Glomerular endothelial cell (primary cell): Measurements from ENCODE around the gene GRM1. TPM values are rescaled to one million over a fixed set of nuclear protein-coding genes. Genes with fewer than 3 reads are reported as not detected.

Experiments used
- DNase-seq: peaks from one replicate; pipeline ENCODE4 v3.0.0-alpha.2; 2011; ENCODE audit warnings: low read depth, low spot score; ENCODE audit errors: extremely low read depth
- total RNA-seq: library from RNA; depleted of rRNA; stranded (reverse); fragments of >200 nt; gene quantifications from 2 replicates; pipeline ENCODE4 v1.2.3, GENCODE V29; 2015

The GRM1 gene
- total RNA-seq, 1 donor from 2014 or later, result 0.06 TPM

DNA sequence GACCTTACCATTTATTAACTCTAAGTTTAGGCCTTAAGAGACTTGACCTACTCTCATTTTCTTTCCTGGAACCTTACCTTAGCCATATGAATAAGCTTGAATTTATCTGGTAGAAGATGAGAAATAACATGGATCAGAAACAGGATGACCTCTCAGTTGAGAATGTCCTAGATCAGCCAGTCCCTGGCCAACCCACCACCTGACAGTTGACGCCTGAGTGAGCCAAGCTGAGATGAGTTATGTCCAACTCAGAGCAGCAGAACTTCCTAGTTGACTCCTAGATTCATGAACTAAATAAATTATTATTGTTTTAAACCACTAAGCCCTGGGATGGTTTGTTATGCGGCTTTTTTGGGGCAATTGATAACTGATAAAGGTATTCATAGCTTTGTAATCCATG, 281.8 kb downstream of the GRM1 start:
- no peak for DNase-seq

DNA sequence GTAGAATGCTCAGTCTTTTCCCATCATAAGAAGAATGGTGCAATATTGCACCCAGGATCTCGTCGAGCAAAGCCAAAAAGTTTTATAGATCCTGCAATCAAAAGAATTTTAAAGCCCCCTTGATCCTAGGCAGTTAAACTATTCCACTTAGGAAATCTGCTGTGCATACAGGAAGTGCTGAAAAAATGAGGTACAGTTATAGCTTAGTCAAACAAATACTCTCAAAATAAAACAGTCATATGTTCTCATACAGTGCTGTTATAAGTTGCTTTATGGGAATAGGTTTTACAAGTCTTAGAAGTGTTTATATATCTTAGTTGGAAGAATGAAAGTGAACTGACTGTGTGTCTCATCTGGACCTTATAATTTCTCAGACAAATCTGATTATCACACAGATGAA, 282.2 kb downstream of the GRM1 start:
- no peak for DNase-seq

DNA sequence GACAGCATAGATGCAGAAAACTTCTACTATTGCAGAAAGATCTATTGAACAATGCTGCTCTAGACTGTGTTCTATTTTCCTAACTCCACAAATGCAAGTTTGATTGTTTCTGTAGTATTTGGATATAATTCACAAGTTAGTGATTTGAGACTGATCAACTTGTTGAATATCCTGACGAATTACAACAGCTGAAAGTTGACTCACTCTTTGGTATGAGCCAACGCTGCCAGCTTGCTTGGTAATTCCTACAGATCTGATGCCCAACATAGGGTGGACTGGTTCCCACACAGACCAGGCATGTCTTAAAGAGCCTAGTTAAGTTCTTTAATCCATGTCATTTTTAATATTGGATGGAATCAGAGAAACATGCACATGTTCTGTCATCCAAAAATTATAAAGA, 283.7 kb downstream of the GRM1 start:
- DNase-seq, result no peak

DNA sequence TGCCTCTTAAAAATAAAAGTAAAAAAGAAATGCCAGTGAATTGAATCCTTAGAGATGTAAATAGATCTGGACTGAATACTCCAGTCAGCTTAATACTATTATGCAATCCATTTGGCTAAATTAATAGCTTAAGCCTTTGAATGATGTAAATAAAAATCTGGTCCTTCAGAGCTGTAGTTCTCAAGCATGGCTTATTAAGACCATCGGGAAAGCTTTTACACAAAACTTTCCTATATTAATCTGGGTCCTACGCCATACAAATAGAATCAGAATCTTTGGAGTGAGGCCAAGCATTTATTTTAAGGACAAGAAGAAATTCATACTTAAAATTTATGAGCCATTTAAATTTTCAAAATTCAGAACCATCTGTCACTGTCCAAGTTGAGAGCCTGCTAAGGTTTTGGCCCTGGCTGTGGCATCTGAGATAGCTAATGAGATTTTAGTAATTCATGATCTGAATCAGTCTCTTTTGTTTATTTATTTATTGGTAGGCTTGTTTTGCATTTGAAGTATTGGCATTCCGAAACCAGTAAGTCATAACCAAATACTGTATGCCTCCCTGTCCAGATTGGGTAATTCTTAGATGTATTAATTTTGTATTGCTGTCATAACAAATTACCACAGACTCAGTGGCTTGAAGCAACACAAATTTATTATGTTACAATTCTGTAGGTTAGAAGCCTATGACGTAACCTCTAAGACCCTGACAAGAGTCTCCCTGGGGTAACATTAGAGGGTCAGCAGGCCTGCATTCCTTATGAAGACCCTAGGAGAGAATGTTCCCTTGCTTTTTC, 286.7 kb downstream of the GRM1 start:
- DNase-seq, result no peak

DNA sequence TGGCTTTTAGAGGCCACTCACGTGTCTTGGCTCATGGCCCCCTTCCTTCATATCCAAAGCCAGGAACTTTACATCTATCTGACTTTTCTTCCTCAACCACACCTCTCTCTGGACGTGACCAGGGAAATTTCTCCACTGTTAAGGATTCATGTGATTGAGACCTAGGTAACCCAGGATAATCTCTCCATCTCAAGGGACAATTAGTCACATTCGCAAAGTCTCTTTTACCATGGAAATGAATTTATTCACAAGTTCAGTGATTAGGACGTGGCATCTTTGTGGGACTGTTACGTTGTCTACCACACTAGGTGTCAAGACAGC, 287.3 kb downstream of the GRM1 start:
- DNase-seq, result no peak

DNA sequence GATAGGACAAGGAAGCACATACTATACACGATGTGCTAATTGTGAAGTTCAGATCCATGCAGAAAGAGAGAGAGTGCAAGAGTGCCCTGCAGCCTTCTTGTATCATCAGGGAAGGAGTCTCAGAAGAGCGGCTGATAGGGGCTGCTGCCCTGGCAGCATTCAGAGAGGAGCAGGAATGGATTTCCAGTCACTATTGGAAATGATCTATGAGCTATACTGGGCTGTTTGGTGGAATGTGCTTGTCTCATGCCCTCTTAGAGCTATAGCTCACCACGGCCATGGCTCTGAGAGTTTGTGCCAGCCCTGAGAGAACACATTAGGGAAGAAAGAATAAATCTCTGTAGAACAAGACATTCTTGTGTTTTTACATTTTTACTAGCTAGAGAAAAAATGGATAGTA, 302.2 kb downstream of the GRM1 start:
- DNase-seq, result no peak

DNA sequence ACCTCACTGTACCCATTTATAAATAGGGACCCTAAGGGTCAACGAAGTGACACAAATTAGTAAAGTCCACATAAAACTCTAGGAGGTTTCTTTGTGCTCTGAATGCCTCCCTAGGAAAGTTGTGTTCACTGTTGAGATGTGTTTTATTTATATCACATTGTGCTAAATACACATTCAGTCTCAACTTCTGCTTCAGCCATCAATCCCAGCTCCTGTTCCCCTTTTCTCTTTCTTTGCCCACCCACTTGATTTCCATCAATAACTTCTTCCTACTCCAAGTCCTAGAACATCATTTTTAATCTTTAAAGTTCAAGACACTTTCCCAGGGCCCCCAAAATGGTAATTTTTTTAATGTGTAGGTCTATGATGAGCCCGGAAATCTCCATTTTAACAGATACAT, 306.5 kb downstream of the GRM1 start:
- no peak for DNase-seq

DNA sequence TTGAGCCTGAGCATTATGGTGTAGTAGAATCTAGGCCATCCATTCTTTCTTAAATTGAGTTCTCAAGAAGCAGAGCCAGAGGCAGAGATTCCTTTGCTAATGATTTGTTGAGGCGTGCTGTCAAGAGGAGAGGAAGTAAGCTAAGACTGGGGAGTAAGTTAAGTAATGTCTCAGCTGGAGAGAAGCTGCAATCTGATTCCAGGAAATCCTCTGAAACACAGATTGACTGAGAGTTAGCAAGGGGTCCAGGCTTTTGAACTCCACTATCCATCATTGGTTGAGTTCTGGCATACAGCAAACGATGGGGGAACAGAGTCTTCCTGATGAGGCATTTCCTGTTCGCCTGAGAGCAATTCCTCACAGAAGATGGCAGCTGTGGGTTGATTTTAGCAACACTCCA, 307.3 kb downstream of the GRM1 start:
- DNase-seq, result peak; percentile 80

DNA sequence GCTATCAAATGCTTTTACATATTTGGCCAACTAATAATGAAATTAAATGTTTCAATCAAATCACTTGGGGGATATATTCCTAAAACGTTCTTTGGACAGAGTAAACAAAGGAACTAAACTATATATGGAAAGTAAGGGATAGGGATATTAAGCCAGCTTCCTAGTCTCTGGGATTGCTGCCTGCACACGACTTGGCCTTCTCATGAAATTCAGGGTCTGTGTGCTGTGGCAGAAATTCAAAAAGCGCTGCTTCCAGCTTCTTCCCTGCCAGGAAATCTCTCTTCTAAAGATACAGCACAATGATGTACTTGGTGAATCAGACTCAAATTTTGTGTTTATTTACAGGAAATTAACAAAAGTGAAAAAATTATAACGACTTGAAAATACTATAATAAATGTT, 308.5 kb downstream of the GRM1 start:
- DNase-seq, result no peak

DNA sequence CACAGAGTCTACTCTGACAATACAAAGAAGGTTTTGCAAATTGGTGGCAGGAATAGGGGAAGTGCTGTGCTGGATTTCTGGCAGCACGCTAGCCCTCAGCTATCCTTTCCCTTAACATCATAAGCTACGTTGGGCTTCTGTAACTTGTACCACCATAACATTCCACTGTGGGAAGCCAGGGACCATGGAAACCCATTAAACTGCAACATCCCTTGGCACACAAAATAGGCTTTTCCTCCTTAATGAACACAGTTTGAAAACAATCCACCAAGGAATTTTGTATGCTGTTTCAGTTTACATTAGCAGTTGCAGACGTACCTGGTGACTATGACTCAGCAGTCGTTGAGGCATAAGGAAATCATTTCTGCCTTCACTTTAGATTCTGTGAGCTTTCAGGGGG, 310.9 kb downstream of the GRM1 start:
- DNase-seq, result peak; percentile 73

DNA sequence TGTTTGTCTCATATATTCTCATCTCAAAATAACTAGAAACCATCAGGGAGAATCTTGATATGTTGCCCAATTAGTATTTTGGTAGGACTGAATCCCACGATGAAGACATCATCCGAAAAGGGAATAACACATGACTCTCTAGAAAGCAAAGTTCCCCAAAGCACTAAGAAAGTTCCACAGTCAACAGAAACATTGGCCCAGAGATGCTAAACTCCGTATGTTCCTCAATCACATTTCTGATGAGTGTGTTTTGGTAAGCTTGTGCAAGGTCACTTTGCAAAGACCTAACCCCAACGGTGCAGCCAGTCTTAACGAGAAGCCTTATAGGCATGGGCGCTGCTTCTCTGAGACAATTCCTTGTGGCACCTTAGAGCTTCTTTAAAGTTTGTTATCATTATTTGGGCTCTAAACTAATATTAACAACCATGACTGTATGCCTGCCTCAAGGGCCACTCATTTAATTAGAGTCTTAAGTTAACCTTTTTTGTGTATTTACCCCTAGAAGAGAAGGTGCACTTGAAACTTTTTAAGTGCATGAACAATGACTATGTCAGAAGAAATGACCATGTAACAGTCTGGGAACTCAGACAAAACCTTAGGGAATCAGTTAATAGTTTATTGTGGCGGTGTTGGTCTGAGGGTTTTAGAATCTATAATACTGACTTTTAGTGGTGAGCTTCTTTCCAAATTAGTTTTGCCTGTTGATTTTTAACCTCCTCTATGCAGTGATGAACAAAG, 312.8 kb downstream of the GRM1 start:
- DNase-seq, result no peak

DNA sequence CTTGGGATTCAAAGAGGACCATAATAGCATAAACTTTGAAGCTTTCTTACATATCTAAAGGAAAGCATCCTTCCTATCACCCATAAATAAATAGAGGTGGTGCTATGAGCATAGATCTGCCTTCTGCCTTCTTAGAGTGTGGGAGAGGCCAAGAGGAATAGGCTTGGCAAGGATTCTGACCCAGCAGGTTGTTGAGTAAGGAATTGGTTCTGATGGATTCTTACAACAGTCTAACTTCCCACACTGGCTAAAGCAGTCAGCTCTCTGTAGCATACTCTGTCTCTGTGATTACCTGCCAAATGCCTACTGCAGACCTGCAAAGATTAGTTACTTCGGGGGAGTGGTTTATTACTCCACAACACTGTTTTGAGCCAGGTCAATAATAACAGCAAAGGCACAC, 316.7 kb downstream of the GRM1 start:
- no peak for DNase-seq

DNA sequence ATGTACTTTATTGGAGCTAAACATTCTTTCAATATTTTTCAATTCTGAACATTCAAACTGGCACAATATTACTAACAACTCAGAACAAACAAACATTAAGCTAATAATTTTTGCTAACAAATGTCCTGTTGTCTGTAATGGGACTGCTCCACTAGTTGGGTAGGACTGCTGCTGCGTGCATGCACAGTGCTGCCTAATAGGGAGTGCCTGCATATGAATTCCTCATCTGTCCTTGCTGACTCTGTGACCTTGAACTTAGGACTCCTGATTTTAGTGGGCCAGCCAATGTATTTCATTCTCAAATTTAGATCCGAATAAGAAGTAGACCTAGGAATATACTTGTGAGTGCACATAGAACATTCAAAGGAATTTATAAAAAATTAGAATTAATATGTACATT, 318.2 kb downstream of the GRM1 start:
- DNase-seq, result no peak

DNA sequence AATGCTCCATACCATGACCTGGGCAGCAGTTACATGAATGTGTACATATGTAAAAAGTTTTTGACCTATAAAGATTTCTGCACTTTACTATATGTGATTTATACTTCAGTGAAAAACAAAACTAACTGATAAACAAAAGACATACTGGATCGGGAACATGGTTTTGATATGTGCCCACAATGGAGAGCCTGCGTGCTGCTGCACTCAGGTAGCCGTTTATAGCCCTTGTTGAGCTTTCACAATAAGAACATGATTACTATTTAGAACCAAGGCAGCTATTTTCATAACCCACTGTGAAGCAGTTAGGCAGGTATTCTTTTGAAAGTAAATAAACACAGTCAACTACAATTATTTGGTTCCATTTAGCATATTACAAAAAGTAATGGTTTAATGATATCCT, 318.8 kb downstream of the GRM1 start:
- no peak for DNase-seq

DNA sequence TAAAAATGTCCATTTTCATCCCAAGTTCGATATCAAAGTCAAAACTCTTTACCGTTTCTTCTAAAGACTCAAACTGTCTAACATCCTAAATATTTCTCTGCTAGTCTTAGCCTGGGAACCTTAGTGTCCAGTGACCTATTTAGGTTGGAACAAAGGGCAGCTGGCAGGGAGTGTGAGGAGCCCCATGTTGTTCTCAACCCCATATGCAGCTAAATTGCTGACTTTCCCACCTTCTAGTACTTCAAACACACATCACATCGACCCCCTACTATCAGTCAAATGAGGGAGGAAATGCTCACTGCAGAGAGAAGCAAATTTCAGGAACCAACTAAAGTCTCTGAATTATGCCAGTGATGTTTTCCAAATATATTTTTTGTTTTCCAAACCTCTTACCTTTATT, 322.2 kb downstream of the GRM1 start:
- no peak for DNase-seq

DNA sequence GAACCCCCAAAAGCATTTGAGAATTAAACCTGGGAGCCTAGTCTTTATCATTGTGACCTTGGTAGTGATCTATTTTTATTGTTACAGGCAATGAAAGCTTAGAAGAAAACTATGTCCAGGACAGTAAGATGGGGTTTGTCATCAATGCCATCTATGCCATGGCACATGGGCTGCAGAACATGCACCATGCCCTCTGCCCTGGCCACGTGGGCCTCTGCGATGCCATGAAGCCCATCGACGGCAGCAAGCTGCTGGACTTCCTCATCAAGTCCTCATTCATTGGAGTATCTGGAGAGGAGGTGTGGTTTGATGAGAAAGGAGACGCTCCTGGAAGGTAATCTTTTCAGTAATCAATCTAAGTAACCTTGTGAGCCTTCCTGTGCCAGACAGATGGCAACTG, 323.3 kb downstream of the GRM1 start:
- DNase-seq, result no peak

DNA sequence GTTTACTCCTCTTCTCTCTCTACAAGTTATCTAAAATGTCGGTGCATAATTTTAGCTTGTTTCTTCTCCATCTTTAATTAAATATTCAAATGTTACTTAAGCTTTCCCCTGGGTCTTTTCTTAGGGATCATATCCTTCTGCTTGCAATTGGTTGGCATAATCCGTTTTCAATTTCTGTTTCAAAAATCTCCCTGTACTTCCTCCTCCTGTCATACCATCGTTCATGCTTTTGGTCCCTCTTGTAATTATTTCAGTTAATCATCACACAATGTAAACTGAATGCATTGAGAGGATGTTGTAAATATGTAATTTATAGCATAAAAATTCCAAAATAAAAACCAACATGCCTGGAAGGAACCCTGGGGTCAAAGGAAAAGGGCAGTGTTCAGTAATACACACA, 325.6 kb downstream of the GRM1 start:
- DNase-seq, result no peak

DNA sequence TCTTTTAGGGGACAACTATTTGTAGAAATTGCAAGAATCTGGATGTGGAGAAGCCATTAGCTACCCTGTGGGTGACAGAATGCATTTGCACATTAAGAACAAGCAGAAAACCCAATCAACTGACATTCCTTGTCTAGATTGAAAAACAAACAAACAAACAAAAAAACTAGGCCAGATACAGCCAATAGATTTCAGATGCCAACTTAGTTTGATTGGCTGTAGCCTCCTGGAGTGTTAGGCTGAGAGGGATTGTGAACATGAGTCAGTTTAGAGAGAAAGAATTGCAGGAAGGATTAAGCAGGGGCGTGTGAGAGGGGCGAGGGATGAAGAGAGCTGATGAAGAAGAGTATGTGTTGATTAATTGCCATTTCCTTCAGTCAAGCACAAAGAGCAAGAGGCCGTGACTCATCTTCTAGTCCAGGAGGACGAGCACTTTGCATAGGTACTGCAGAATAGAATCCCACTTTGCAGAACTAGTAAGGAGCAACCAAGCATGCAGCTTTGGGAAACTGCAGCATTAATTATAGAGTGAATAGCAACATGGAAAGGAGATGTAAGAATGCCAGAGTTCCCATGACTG, 326.7 kb downstream of the GRM1 start:
- DNase-seq, result no peak

DNA sequence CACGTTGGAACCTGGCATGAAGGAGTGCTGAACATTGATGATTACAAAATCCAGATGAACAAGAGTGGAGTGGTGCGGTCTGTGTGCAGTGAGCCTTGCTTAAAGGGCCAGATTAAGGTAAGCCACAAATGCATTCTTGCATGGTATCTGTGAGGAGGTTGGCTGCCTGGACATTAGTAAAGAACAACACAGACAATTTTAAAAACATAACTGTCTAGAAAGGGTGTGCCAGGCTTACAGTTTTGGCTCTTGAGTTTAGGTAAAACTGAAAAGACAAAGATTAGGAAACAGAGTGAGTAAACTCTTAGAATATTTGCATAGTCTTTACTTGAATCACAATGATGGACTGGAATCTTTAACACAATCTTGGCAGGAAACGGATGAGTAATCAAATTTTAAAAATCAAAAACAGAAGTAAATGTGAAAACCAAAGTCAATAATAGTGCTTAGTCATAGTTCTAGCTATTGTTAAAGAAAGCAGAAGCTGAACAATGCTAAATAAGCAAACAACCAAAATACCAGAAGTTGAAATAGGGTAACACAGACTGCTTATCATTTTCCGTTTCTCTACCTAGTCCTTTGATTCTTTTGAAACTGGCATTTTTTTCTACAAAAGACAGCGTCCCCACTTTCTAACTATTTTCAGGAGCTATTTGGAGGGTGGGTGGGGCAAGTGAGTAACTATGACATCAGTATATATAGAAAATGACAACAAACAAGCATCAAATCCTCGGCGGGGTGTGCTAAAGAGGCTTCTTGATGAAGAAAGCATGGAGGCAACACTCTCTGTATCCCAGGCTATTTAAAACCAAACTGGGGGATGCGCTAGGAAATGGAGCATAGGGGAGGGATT, 328.9 kb downstream of the GRM1 start:
- peak; percentile 86 for DNase-seq

DNA sequence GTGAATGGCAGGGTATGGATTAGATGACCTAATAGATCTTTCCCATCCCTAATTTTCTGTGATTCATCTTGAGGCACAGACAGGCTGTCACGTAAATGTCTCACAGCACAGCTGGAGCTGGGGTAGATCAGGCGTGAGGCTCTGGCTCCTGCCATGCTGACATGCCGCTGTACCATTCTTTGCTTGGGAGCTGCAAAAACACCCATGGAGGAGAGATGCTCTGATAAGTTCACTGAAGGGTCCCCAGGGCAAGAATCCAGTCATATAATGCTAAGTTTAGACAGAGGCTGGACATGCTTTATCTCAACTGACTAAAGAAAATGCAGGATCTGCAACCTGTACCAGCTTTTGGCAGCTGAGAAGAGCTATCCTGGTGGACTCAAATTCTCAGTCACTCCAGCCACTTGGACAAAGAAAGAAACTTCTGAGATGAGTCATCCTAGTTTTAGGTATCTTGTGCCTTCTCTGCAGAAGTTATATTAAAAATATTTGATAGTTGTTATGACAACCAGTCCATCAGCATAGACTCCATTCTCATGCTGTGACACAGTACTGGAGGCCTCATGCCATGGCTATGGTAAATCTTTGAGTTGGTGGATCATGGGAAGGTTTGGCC, 329.7 kb downstream of the GRM1 start:
- DNase-seq, result peak; percentile 34

DNA sequence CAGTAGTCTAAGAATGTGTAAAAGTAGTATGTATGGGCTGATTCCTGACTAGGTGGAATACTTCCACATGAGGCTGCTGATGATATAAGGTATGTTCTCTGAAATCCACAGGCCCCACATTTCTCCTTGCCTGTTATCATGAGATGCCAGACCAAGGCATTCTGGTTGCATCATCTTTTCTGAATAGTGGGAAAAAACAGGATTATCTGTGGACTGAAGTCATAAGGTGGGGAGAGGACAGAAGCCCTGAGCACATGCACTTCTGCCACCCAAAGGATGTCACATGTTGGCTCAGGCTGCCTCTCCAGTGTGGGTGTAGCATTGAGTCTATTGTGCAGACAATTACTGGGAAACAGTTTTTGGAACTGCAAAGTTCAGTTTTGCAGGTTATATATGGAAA, 330.3 kb downstream of the GRM1 start:
- no peak for DNase-seq
